KBM-7 (cell line): ENCODE results near the gene YWHAQ.
"Not testable (repeated sequence)": the region's sequence is repeated elsewhere in the genome, so short reads cannot be mapped to it uniquely, and the experiment has no call there.

Experiments used
- DNase-seq: peaks from one replicate; pipeline ENCODE4 v3.0.0-alpha.2; 2015
- in situ Hi-C: fragments of 300-500 bp; cut with MboI; formaldehyde crosslinking; loops from 2 replicates; pipeline ENCODE4 v1.14.3; 2020; ENCODE audit warnings: low sequenced_read_pairs, low pct_unique_long_range_greater_than_20kb, mixed read lengths

YWHAQ gene

DNA sequence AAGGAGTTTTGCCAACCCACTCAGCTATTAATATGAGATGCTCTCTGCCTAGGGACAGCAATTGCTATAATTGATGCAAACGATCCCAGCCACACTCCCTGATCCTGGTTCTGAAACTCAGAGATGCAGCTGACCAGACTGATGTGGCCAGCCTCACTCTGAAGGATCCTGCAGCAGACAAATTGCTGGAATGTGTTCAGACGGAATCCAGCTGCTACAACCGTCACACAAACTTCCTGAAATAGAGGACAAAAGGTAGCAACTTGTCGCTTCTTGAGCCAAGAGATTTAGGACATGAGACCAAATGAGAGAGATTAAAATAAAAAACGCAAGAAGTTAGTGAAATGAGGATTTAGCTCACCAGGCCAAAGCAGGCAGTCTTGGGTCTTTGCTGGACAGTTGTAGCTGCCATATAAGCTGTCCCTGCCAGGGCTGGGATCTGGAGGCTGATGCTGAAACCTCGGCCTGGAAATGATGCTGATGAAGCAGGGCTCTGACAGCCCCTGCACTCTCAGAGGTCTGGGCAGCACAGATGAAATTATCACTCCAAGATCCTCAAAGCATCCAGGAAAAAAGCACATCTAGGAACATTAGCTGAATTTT is 8.3 kb upstream of the YWHAQ start:
- no peak for DNase-seq
- in situ Hi-C loops, result no loop called here

DNA sequence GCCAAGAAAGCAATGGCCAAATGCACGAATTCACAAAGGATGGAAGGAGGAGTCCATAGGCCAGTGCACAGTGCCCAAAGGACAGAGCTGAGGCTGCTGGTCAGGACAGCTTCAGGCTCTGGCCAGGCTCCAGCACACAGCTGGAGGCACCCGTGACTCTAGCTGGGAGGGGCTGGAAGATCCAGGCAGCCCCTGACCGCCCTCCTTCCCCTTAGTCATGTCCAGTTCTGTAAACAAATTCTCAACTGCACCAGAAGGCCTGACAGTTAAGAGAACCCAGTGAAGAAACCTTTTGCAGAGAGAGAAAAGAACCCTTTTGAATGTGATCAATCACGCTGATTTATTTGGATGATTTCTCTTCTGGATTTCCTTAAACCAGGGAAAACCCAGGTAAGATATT is 7.7 kb upstream of the YWHAQ start:
- in situ Hi-C loops, result no loop called here
- no peak for DNase-seq

DNA sequence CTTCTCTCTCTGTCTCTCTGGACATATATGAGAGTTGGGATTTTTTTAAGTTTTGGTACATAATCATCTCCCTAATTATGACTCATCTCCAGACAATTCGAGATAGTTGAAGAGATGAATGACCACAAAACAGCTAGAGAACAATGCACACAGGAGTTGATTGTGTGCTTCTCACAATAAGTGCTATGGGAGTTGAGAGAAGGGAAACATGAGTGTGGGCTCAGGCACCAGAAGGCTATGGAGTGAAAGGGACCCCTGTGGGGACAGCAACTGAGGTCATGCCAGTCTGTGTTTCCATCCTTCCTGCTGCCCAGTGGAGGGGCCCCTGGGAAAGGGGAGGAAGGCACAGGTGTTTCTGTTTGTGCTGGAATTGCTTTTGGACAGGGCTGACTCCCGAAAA is 6.5 kb upstream of the YWHAQ start:
- DNase-seq, result no peak
- in situ Hi-C loops, result no loop called here

DNA sequence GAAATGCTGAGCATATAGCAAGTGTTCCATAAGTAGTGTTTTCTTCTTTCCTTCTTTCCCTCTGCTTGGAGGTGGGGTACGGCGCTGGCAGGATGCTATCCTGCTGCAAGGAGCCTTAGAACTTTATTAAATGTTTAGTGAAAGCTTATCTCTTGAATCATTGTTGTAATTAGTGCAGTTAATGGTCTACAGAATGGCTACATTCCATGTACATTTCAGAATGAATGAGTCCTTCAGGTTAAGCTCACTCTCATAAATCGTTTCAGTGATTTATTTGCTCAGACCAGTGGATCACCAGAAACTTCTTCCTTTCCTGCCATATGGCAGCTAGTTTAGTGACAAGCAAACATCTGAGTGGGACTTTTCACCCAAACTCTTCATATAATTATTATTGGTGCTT is 3.3 kb upstream of the YWHAQ start:
- DNase-seq, result no peak
- in situ Hi-C loops, result no loop called here

DNA sequence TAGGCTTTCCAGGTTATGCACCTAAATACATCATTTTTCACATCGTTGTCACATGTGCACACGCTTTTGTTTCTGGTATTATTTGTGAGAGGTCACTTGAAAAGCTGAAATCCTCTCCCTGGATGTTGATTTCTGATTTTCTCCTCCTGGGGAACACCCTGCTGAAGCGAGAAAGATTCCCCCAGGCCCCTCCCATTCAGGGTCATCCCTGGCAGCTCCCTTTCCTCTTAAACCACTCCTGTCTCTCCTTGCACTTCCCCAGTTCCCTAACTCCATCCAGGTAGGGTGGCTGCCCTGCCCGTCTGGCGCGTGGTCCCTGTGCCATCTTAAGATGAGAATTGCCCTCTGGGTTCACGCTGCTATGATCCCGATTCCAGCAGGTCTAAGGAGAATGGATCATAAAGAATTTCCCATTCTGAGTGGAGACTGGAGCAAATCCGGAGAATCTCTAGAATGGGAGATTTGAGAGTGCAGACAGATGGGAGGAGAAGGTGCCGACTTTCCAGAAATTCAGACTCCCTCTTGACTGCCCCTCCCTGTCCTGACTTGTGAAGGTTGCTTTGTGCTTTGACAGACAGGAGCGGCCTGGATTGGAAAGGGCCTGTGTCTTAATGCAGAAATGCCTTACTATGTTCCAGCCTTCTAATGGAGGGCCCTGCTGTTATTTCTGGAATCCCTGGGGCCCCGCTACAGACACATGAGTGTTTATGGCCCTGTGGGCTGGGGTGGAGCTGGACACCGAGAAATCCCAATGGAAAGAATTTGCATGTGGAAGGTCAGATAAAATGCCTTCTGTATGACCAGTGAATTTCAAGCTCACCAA is 1.3 kb upstream of the YWHAQ start:
- no peak for DNase-seq
- in situ Hi-C loops, result no loop called here

DNA sequence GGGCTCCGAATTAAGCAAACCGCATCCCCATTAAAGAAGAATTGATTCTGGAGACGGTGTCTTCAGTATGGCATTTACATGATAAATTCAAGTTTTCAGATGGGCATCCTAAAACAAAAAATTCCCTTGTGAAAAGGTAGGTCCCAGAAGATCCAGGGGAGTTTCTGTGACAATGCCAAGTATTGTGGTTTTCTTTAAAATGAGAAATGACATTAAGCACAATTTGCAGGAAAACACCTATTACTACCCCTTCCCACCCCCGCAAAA is 689 bp upstream of the YWHAQ start:
- DNase-seq, result no peak
- in situ Hi-C loops, result no loop called here

DNA sequence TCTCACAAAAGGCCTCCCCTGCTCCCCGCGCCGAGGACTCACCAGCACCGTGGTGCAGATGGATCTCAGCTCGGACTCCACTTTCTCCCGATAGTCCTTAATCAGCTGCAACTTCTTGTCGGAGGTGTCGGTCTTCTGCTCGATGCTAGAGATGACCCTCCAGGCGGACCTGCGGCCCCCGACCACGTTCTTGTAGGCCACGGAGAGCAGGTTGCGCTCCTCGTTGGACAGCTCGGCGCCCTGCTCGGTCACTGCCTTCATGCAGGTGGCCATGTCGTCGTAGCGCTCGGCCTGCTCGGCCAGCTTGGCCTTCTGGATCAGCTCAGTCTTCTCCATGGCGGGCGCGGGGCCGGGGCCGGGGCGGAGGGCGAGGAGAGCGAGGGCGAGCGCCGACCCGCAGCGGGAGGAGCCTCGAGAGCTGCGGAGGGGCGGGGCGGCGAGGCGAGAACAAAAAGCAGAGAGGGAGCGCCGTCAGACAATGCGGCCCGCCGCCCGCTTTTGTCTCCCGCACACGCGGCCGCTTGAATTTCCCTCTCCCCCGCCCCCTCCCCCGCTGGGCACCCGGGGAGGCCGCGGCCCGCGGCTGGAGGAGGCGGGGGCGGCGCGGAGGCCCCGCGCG is 571 bp downstream of the YWHAQ start:
- in situ Hi-C loops, result no loop called here
- peak; percentile 70 for DNase-seq

DNA sequence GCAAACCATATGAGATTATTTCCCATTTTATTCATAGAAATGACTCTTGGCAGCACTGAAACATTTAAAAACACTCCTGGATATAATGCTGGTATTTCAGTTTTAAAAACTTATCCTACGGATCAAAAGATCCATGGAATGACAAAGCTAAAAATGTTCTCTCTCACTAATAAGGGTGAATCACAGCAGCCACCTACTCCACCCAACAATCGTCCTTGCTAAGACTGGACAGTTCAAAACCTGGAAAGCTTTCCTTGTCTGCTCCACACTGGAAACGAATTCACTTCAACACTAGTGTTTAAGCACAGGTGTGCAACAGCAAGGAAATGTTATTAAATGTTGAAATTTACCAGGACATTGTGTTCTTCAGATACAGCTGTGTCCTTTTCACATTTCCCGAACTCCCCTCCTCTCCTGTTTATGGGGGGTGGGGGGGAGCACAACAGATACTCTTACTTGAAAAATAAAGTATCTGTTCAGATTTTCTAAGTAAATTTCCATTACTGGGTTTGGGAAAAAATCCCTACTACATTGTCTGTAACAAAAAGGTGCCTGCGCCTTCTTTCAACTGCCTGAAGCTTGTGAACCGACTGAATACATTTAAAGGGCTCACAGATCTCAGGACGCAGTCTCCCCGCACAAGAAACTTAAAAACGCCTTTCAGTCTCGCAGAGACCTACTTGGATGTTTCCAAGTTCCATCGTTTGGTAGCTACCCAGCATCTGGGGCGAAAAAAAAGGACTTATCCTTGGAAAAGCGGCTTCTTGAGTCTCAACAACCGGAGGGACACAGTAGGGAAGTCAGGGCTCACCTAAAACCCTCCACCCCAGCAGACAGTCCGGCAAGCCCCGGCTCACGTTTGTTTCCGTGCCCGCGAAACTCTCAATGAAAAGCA is 1.3 kb downstream of the YWHAQ start:
- in situ Hi-C loops, result no loop called here
- no peak for DNase-seq

DNA sequence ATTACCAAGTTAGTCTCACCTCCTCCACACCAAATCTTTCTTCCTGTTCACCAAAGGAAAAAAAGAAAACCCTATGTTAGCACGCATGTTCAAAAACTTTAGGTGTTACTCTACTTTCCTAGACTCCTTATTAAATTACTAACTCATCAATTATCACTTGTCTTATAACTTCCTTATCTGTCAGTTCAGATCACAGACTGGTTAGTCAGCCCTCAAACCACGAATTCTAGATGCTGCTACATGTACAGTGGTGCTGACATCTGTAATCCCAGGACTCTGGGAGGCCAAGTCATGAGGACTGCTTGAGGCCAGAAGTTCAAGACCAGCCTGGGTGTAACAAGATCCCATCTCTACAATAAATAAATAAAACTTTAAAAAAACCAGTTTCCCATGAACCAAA is 3.5 kb downstream of the YWHAQ start:
- DNase-seq, result peak; percentile 38
- in situ Hi-C loops, result no loop called here

DNA sequence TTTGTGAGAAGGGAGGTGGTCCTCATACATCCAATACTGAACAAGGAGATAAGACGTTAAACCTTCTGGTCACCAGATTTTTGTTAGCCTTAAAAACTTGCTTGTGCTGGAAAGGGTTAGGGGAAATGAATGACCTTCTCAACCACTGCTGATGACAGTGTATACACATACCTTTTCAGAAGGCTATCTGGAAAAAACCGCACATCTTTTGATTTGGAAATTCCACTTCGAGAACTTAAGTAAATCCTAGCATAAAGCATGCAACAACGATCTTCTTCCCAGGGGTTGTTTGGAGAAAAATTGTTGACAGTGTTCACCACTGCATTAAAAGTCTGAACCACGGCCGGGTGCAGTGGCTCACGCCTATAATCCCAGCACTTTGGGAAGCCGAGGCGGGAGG is 7.6 kb downstream of the YWHAQ start:
- in situ Hi-C loops, result no loop called here

DNA sequence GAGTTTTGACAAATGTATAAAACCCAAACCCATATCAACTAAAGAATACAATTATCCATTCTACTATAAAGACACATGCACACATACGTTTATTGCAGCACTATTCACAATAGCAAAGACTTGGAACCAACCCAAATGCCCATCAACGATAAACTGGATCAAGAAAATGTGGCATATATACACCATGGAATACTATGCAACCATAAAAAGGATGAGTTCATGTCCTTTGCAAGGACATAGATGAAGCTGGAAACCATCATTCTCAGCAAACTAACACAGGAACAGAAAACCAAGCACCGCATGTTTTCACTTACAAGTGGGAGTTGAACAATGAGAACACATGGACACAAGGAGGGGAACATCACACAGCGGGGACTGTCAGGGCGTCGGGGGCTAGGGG is 9.1 kb downstream of the YWHAQ start:
- DNase-seq, in situ Hi-C loops: not testable (repeated sequence)

More for the DNA sequence above, 7.6 kb downstream of the YWHAQ start:
- DNase-seq, result no peak

DNA sequence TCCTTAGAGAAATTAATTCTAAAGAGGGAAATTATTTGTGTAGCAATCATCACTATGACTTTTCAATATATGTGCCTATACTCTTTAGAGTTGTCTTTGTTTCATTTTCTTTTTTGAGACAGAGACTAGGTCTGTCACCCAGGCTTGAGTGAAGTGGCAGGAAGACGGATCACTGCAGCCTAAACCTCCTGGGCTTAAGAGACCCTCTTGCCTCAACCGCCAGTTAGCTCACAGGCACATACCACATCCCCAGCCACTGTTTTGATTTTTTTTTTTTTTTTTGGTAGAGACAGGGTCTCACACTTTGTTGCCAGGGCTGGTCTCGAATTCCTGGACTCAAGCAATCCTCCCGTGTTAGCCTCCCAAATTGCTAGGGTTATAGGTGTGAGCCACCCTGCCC is 12.4 kb downstream of the YWHAQ start:
- DNase-seq, result no peak
- in situ Hi-C loops, result no loop called here

DNA sequence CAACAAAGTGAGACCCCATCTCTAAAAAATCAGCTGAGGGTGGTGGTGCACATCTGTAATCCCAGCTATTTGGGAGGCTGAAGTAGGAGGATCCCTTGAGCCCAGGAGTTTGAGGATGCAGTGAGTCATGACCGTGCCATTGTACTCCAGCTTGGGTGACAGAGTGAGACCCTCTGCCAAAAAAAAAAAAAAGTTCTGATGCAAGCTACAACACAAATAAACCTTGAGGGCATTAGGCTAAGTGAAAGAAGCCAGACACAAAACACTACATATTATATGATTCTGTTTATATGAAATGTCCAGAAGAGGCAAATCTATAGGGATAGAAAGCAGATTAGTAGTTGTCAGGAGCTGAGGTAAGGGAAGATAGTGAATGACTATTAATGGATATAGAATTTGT is 13.0 kb downstream of the YWHAQ start:
- in situ Hi-C loops, result no loop called here
- DNase-seq, result no peak

DNA sequence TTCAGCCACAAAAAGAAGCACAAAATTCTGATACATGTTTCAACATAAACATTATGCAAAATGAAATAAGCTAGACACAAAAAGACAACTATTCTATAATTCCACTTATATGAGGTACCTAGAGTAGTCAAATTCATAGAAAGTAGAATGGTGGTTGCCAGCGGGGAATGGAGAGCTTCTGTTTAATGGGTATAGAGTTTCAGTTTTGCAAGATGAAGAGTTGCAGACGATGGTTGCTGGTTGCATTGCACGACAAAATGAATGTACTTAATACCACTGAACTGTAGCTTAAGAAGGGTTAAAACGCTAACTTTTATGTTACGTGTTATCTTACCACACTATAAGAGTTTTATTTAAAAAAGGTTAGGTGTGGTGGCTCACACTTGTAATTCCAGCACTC is 13.5 kb downstream of the YWHAQ start:
- in situ Hi-C loops, result no loop called here

DNA sequence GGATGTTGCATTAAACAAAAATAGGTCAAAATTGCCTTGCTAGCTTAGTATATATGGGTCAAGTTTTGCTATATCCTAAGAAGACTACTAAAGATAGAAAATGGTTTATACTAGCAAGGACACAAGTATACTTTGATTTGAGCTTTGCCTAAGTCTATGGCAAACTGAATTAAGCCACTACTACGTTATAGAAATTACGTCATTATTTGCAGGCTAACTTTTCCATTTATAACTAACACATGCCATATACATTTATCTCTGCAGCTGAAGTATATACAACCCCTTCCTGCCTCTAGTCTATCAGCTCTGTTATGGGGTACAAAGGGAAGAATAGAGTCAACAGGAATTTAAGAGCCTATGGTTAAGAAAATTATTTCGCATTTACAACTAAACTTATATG is 16.2 kb downstream of the YWHAQ start:
- DNase-seq, result no peak
- in situ Hi-C loops, result no loop called here

More for the DNA sequence above, 13.5 kb downstream of the YWHAQ start:
- no peak for DNase-seq

DNA sequence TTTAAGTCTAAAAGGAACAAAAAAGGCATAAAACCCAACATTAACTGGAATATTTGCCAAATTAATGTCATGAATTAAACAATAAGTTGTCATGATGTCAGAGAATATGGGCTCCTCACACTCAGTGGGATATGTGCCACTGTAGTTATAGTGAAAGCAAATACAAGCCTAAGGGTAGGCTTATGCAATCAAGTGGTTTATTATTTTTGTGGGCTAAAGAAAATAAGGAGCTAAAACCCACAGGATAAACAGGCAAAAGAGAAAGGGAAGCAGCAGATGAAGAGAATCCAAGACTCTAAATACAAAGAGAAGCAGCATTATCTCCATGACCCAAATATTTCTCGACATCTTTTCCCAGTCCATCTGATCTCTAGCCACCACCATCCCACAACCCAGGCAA is 17.5 kb downstream of the YWHAQ start:
- in situ Hi-C loops, result no loop called here
- DNase-seq, result peak; percentile 48

DNA sequence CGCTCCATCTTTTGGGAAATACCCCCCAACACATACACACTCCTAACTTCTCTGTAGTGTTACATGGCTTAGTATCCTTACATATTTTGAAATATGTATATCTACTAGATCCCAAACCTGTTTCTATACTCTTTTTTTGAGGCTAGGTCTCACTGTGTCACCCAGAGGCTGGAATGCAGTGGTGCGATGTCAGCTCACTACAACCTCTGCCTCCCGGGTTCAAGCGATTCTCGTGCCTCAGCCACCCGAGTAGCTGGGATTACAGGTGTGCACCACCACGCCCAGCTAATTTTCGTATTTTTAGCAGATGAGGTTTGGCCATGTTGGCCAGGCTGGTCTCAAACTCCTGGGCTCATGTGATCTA is 19.3 kb downstream of the YWHAQ start:
- DNase-seq, in situ Hi-C loops: not testable (repeated sequence)

DNA sequence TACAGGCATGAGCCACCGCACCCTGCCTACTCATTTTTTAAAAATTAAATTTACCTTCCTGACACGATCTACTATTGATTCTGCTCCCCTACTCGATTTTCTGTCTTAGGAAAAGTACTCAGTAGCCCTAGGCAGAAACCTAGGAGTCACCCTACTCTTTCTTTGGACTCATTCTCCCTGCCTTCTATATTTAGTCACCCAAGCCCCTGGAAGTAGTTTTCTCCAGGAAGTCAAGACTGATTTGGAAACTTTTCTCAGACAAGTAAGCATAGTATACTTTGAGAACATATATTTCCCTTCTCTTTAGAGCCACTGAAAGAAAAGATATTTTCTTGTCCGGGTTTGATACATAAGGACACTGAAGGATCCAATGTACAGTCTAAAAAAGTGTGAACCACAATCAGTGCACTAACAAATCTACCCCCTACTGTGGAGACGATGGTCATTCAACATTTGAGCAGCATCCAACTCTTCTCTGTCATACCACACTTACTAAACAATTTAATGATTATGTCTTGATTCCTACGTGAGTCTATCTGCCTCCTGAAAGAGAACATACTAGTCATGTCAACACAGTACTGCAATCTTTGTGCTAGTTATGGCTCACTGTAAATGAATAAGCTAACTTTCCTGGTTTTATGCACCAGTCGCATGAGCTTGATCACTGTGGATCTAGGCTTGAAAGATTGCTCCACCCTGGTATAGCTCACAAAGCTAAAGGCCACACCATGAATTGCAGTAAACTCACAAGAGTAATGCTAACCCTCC is 19.8 kb downstream of the YWHAQ start:
- no peak for DNase-seq
- in situ Hi-C loops, result no loop called here

DNA sequence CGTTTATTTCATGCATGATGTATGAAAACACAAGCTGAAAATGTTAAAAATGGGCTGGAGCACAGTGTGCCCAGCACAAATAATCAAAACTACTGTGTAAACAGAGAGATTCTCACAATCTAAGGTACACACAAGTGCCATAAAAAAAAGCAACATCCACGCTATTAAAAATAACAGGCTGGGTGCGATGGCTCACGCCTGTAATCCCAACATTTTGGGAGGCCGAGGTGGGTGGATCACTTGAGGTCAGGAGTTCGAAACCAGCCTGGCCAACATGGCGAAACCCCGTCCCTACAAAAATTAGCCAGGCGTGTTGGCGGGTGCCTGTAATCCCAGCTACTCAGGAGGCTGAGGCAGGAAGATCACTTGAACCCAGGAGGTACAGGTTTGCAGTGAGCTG is 22.3 kb downstream of the YWHAQ start:
- in situ Hi-C loops, DNase-seq: not testable (repeated sequence)
